ENCODE results near the gene CALHM3.

- TF ChIP-seq CTCF (IDR thresholded peaks at IDR 0.05; ENCODE audit: insufficient read depth, low read depth, low read length) (no peak), EZH2 (IDR thresholded peaks at IDR 0.05; ENCODE audit: insufficient read depth, low read length) (no peak)
Measured at GRCh38 chr10:103474077-103474476, 5.0 kb downstream of the CALHM3 start.
